GM10266 (cell line): ENCODE measurements around the gene PPP1R36.

Experiments
- DNase-seq: peaks from one replicate; pipeline ENCODE4 v3.0.0; 2012; ENCODE audit errors: extremely low spot score
- TF ChIP-seq, protein P1 (sequence below): IDR thresholded peaks from 2 replicates; pipeline ENCODE4 v1.5.1; 2012; ENCODE audit warnings: mild to moderate bottlenecking, low read depth; ENCODE audit not compliant: control insufficient read depth, insufficient read depth; ENCODE audit errors: missing control alignments

Gene PPP1R36

DNA sequence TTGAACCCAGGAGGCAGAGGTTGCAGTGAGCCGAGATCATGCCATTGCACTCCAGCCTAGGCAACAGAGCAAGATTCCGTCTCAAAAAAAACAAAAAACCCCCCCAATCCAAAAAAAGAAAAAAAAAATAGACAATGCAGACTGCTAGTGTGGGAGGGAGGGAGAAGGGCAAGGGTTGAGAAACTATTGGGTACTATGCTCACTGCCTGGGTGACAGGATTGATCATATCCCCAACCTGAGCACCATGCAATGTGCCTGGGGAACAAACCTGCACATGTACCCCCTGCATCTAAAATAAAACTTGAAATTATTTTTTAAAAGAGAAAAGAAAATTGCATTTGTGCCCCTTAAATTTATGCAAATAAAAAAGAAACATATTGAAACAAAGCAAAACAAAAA, 88.9 kb downstream of the PPP1R36 start:
- DNase-seq: no peak
- TF ChIP-seq, protein P1, sequence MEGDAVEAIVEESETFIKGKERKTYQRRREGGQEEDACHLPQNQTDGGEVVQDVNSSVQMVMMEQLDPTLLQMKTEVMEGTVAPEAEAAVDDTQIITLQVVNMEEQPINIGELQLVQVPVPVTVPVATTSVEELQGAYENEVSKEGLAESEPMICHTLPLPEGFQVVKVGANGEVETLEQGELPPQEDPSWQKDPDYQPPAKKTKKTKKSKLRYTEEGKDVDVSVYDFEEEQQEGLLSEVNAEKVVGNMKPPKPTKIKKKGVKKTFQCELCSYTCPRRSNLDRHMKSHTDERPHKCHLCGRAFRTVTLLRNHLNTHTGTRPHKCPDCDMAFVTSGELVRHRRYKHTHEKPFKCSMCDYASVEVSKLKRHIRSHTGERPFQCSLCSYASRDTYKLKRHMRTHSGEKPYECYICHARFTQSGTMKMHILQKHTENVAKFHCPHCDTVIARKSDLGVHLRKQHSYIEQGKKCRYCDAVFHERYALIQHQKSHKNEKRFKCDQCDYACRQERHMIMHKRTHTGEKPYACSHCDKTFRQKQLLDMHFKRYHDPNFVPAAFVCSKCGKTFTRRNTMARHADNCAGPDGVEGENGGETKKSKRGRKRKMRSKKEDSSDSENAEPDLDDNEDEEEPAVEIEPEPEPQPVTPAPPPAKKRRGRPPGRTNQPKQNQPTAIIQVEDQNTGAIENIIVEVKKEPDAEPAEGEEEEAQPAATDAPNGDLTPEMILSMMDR: no peak
